GM23338 (cell line): ENCODE data around the gene APP. TPM values are rescaled to one million over a fixed set of nuclear protein-coding genes. Genes with fewer than 3 reads are reported as not detected.

ENCODE experiments used
- ATAC-seq: fragments of 200-7000 bp; cut with Tn5 transposase; 3 replicates; pipeline ENCODE4 v1.9.1; 2020
- DNase-seq: peaks from one replicate; pipeline ENCODE4 v3.0.0-alpha.2; 2015; ENCODE audit warnings: low spot score
- H2AFZ ChIP-seq: fragments of 200-600 bp; sonication (generic); 2 replicates; pipeline ENCODE4 v1.8.0; 2016; ENCODE audit warnings: antibody characterized with exemption, mild to moderate bottlenecking, moderate library complexity
- H3F3A ChIP-seq: fragments of 200-600 bp; sonication (generic); replicated peaks from 2 replicates; pipeline ENCODE4 v1.8.0; 2017; ENCODE audit warnings: antibody characterized with exemption, mixed run types, low read depth
- H3K27ac ChIP-seq: fragments of 200-600 bp; sonication (generic); 2 replicates; pipeline ENCODE4 v1.6.1; 2016; ENCODE audit warnings: low read depth
- H3K27me3 ChIP-seq: fragments of 200-600 bp; sonication (generic); 2 replicates; pipeline ENCODE4 v1.8.0; 2016; ENCODE audit warnings: mild to moderate bottlenecking, mixed run types, moderate library complexity; ENCODE audit not compliant: insufficient read depth
- H3K36me3 ChIP-seq: fragments of 200-600 bp; sonication (generic); 2 replicates; pipeline ENCODE4 v1.8.0; 2016; ENCODE audit warnings: mild to moderate bottlenecking; ENCODE audit not compliant: insufficient read depth
- H3K4me1 ChIP-seq: fragments of 200-600 bp; sonication (generic); 2 replicates; pipeline ENCODE4 v1.8.0; 2016; ENCODE audit warnings: mild to moderate bottlenecking, moderate library complexity; ENCODE audit not compliant: insufficient read depth
- H3K4me2 ChIP-seq: fragments of 200-600 bp; sonication (generic); 2 replicates; pipeline ENCODE4 v1.7.1; 2017; ENCODE audit warnings: mixed run types
- H3K4me3 ChIP-seq: fragments of 200-600 bp; sonication (generic); 2 replicates; pipeline ENCODE4 v1.6.1; 2016; ENCODE audit warnings: mixed run types
- H3K79me2 ChIP-seq: fragments of 200-600 bp; sonication (generic); replicated peaks from 2 replicates; pipeline ENCODE4 v1.8.0; 2017; ENCODE audit warnings: mild to moderate bottlenecking; ENCODE audit not compliant: insufficient read depth
- H3K9me2 ChIP-seq: fragments of 200-600 bp; sonication (generic); 2 replicates; pipeline ENCODE4 v1.8.0; 2017; ENCODE audit not compliant: insufficient read depth
- H4K20me1 ChIP-seq: fragments of 200-600 bp; sonication (generic); replicated peaks from 2 replicates; pipeline ENCODE4 v1.8.0; 2017; ENCODE audit warnings: mild to moderate bottlenecking; ENCODE audit not compliant: insufficient read depth
- H3K27ac Mint-ChIP-seq: 2 replicates; pipeline ENCODE4 v1.8.0; 2020; ENCODE audit warnings: inconsistent platforms, mild to moderate bottlenecking, moderate library complexity, mixed read lengths
- H3K27me3 Mint-ChIP-seq: 3 replicates; pipeline ENCODE4 v1.8.0; 2022; ENCODE audit warnings: low read depth, mild to moderate bottlenecking, moderate library complexity, mixed read lengths, inconsistent platforms; ENCODE audit not compliant: insufficient read depth, poor library complexity
- H3K36me3 Mint-ChIP-seq: 3 replicates; pipeline ENCODE4 v1.8.0; 2021; ENCODE audit warnings: low read depth, mild to moderate bottlenecking, inconsistent platforms, moderate library complexity, mixed read lengths
- H3K4me1 Mint-ChIP-seq: 3 replicates; pipeline ENCODE4 v1.8.0; 2020; ENCODE audit warnings: mild to moderate bottlenecking, inconsistent platforms, mixed read lengths
- H3K4me3 Mint-ChIP-seq: 3 replicates; pipeline ENCODE4 v1.8.0; 2021; ENCODE audit warnings: moderate library complexity, mild to moderate bottlenecking, inconsistent platforms, mixed read lengths
- H3K9me3 Mint-ChIP-seq: 3 replicates; pipeline ENCODE4 v1.8.0; 2020; ENCODE audit warnings: moderate library complexity, mild to moderate bottlenecking, inconsistent platforms, mixed read lengths
- CREB1 ChIP-seq: fragments of 250-450 bp; sonication (Bioruptor Pico); IDR thresholded peaks from 2 replicates; pipeline ENCODE4 v1.5.0; 2020; ENCODE audit warnings: low read depth, mild to moderate bottlenecking, moderate library complexity
- EZH2 ChIP-seq: fragments of 200-600 bp; sonication (generic); IDR thresholded peaks from one replicate; pipeline ENCODE4 v1.8.0; 2017; ENCODE audit warnings: antibody characterized with exemption, mild to moderate bottlenecking, low read depth; ENCODE audit not compliant: unreplicated experiment
- EZH2phosphoT487 ChIP-seq: fragments of 200-600 bp; sonication (generic); IDR thresholded peaks from one replicate; pipeline ENCODE4 v1.8.1; 2018; ENCODE audit warnings: antibody characterized with exemption; ENCODE audit not compliant: unreplicated experiment
- JUNB ChIP-seq: IDR thresholded peaks from one replicate; pipeline ENCODE4 v1.6.1; 2016; ENCODE audit warnings: antibody characterized with exemption; ENCODE audit not compliant: unreplicated experiment
- POLR2AphosphoS5 ChIP-seq: IDR thresholded peaks from 2 replicates; pipeline ENCODE4 v1.6.1; 2016; ENCODE audit warnings: antibody characterized with exemption, low read depth
- ZNF114 ChIP-seq: fragments of 250-450 bp; sonication (Bioruptor Pico); IDR thresholded peaks from 2 replicates; pipeline ENCODE4 v1.5.0; 2020; ENCODE audit warnings: mild to moderate bottlenecking, moderate library complexity
- ZNF331 ChIP-seq: fragments of 250-450 bp; sonication (Bioruptor Pico); IDR thresholded peaks from 2 replicates; pipeline ENCODE4 v1.5.0; 2020; ENCODE audit warnings: low read depth, mild to moderate bottlenecking, moderate library complexity
- polyA plus RNA-seq: library from polyadenylated mRNA; unstranded; fragments of >200 nt; fragmentation: Nextera tagmentation; extraction: Ambion mirVana; gene quantifications from 2 replicates; pipeline ENCODE4 v1.2.1, GENCODE V29; 2016
- total RNA-seq: library from RNA; depleted of rRNA; stranded (reverse); fragments of >200 nt; shearing (Covaris generic); gene quantifications from 2 replicates; pipeline ENCODE4 v1.2.3, GENCODE V29; 2014
- TF ChIP-seq, protein P1 (sequence below): fragments of 250-450 bp; sonication (Bioruptor Pico); IDR thresholded peaks from 2 replicates; pipeline ENCODE4 v1.5.0; 2020; ENCODE audit warnings: mild to moderate bottlenecking, moderate library complexity
- TF ChIP-seq, protein P2 (sequence below), 2 experiments: fragments of 200-600 bp in 1 of 2; sonication (generic) in 1 of 2; conservative IDR thresholded peaks; 2 replicates each; pipeline versions ENCODE4 v1.5.1 to v1.6.1; 2016 to 2017; ENCODE audit warnings: antibody characterized with exemption in 2 of 2, low read depth in 2 of 2, mild to moderate bottlenecking in 2 of 2, moderate library complexity in 1 of 2

Gene APP
- total and polyA plus RNA-seq, 2 experiments from 2014 or later: 69.4 to 444 TPM

DNA sequence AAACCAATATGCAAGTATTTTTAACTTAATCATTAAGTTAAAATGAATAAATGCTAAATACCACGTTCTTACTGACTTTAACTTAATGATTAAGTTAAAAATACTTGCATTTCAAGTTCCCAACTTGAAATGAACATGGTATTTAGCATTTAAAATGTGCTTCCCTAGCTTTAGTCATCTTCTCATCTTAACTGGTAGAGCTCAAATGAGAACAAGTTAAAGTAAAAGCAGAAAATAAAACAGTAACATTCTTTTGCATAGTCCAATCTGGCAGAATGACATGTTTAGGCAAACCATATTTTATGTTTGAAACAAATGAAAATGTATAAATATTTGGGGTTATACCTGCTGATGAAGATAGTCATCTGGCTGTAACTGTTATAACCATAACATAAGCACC, 186.0 kb downstream of the APP start:
- ATAC-seq: no peak
- H3K4me2 ChIP-seq: no peak overlapping the region
- no peaks in the 10 kb centered on the region for H3K9me3 Mint-ChIP-seq
- H3K27me3 Mint-ChIP-seq: peaks cover 5% of the 10 kb centered on the region
- H2AFZ ChIP-seq: no peak overlapping the region
- H4K20me1 ChIP-seq: no peaks in the 10 kb centered on the region
- H3K4me3 ChIP-seq: no peak overlapping the region
- H3K9me2 ChIP-seq: no peaks in the 10 kb centered on the region
- H3F3A ChIP-seq: no peaks in the 10 kb centered on the region
- H3K4me1 Mint-ChIP-seq: peaks cover 51% of the 10 kb centered on the region
- TF ChIP-seq, protein P1, sequence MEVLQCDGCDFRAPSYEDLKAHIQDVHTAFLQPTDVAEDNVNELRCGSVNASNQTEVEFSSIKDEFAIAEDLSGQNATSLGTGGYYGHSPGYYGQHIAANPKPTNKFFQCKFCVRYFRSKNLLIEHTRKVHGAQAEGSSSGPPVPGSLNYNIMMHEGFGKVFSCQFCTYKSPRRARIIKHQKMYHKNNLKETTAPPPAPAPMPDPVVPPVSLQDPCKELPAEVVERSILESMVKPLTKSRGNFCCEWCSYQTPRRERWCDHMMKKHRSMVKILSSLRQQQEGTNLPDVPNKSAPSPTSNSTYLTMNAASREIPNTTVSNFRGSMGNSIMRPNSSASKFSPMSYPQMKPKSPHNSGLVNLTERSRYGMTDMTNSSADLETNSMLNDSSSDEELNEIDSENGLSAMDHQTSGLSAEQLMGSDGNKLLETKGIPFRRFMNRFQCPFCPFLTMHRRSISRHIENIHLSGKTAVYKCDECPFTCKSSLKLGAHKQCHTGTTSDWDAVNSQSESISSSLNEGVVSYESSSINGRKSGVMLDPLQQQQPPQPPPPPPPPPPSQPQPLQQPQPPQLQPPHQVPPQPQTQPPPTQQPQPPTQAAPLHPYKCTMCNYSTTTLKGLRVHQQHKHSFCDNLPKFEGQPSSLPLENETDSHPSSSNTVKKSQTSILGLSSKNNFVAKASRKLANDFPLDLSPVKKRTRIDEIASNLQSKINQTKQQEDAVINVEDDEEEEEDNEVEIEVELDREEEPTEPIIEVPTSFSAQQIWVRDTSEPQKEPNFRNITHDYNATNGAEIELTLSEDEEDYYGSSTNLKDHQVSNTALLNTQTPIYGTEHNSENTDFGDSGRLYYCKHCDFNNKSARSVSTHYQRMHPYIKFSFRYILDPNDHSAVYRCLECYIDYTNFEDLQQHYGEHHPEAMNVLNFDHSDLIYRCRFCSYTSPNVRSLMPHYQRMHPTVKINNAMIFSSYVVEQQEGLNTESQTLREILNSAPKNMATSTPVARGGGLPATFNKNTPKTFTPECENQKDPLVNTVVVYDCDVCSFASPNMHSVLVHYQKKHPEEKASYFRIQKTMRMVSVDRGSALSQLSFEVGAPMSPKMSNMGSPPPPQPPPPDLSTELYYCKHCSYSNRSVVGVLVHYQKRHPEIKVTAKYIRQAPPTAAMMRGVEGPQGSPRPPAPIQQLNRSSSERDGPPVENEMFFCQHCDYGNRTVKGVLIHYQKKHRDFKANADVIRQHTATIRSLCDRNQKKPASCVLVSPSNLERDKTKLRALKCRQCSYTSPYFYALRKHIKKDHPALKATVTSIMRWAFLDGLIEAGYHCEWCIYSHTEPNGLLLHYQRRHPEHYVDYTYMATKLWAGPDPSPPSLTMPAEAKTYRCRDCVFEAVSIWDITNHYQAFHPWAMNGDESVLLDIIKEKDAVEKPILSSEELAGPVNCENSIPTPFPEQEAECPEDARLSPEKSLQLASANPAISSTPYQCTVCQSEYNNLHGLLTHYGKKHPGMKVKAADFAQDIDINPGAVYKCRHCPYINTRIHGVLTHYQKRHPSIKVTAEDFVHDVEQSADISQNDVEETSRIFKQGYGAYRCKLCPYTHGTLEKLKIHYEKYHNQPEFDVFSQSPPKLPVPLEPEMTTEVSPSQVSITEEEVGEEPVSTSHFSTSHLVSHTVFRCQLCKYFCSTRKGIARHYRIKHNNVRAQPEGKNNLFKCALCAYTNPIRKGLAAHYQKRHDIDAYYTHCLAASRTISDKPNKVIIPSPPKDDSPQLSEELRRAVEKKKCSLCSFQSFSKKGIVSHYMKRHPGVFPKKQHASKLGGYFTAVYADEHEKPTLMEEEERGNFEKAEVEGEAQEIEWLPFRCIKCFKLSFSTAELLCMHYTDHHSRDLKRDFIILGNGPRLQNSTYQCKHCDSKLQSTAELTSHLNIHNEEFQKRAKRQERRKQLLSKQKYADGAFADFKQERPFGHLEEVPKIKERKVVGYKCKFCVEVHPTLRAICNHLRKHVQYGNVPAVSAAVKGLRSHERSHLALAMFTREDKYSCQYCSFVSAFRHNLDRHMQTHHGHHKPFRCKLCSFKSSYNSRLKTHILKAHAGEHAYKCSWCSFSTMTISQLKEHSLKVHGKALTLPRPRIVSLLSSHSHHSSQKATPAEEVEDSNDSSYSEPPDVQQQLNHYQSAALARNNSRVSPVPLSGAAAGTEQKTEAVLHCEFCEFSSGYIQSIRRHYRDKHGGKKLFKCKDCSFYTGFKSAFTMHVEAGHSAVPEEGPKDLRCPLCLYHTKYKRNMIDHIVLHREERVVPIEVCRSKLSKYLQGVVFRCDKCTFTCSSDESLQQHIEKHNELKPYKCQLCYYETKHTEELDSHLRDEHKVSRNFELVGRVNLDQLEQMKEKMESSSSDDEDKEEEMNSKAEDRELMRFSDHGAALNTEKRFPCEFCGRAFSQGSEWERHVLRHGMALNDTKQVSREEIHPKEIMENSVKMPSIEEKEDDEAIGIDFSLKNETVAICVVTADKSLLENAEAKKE (CRISPR knock-in tag): no peak
- TF ChIP-seq JUNB (no peak), ZNF114 (no peak), EZH2 (no peak), CREB1 (no peak), POLR2AphosphoS5 (no peak), EZH2phosphoT487 (no peak), ZNF331 (CRISPR knock-in tag) (no peak)
- TF ChIP-seq, protein P2, sequence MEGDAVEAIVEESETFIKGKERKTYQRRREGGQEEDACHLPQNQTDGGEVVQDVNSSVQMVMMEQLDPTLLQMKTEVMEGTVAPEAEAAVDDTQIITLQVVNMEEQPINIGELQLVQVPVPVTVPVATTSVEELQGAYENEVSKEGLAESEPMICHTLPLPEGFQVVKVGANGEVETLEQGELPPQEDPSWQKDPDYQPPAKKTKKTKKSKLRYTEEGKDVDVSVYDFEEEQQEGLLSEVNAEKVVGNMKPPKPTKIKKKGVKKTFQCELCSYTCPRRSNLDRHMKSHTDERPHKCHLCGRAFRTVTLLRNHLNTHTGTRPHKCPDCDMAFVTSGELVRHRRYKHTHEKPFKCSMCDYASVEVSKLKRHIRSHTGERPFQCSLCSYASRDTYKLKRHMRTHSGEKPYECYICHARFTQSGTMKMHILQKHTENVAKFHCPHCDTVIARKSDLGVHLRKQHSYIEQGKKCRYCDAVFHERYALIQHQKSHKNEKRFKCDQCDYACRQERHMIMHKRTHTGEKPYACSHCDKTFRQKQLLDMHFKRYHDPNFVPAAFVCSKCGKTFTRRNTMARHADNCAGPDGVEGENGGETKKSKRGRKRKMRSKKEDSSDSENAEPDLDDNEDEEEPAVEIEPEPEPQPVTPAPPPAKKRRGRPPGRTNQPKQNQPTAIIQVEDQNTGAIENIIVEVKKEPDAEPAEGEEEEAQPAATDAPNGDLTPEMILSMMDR (conservative IDR thresholded peaks at IDR 0.05; ENCODE audit: low read depth in 2 of 2): no peak
- peaks cover 44% of the 10 kb centered on the region for H3K4me1 ChIP-seq
- H3K36me3 Mint-ChIP-seq: peaks cover 50% of the 10 kb centered on the region
- H3K27ac Mint-ChIP-seq: no peak overlapping the region
- no peak overlapping the region for H3K27ac ChIP-seq
- H3K79me2 ChIP-seq: peaks cover 10% of the 10 kb centered on the region
- H3K4me3 Mint-ChIP-seq: no peak overlapping the region
- peaks cover 11% of the 10 kb centered on the region for H3K36me3 ChIP-seq
- H3K27me3 ChIP-seq: no peaks in the 10 kb centered on the region
- no peak for DNase-seq
